SH-SY5Y (cell line): ENCODE measurements around the gene AK4.

Experiments
- GATA2 ChIP-seq: IDR thresholded peaks from 2 replicates; pipeline ENCODE4 v1.6.1; 2011; ENCODE audit warnings: mild to moderate bottlenecking, low read depth, low read length
- GATA3 ChIP-seq: IDR thresholded peaks from 2 replicates; pipeline ENCODE4 v1.6.1; 2011; ENCODE audit warnings: low read depth, mild to moderate bottlenecking, low read length, moderate library complexity

AK4 gene

DNA sequence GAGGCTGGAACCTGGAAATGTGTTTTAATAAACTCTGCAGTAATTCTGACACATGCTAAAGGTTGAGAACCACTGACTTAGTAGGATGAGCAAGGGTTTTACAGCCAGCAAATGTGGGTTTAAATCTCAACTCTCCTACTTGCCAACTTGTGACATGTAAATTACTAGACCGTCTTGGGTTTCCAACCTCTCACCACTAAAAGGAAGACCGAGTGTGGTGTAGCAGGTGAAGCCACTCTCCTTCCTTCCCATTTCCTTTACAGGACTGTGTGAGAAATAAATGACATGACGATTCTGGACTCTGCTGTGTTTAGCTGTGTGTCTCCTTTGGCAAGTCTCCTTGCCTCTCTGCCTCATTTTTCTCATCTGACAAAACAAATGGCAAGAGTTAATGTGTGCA is 111.8 kb downstream of the AK4 start:
- TF ChIP-seq GATA2 (no peak), GATA3 (no peak)

DNA sequence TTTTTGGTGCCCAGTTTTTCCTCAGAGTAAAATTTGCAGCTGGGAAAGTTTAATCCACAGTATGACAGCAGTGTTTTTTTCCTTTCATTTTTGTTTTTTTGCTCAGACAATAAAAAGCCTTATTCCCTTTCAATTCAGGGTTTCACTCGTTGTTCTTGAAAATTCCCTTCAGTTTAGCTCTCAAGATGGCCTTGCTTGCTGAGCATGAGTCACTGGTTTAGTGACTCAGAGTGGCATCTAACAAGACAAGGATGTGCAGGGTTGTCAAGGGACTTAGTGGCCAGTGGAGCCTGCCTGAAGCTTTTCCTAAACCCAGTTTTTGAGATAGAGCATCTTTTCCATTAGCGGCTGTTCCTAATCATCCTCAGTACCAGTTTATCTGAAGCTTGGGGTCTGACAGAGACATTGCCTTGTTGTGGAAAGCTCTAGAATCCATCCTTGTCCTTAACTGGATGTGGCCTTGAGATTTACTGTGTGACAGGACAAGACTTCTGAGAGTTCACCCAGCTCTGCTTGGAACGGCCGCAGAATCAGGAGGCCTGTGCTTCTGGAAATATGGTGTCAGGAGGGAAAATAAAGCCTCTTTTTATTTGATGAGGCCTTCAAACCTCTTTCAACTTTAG is 113.0 kb downstream of the AK4 start:
- TF ChIP-seq GATA2 (no peak), GATA3 (no peak)

DNA sequence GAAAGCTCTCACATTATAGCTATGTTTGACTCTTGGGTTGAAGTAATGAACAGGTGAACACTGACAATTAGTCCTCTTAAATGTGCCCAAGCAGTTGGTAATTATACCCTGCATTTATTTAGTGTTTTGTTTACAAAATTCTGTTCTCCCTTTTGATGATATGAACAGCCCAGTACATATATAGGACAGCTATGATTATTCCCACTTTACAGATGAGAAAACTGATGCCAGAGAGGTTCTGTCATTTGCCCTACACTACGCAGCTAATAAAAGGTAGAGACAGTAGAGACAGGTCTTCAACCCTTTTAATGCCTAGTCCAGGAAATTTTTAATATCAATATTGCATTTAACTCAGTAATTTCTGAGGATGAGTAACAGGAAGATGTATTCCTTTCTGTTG is 115.3 kb downstream of the AK4 start:
- no peak for TF ChIP-seq GATA3
- no peak for TF ChIP-seq GATA2

DNA sequence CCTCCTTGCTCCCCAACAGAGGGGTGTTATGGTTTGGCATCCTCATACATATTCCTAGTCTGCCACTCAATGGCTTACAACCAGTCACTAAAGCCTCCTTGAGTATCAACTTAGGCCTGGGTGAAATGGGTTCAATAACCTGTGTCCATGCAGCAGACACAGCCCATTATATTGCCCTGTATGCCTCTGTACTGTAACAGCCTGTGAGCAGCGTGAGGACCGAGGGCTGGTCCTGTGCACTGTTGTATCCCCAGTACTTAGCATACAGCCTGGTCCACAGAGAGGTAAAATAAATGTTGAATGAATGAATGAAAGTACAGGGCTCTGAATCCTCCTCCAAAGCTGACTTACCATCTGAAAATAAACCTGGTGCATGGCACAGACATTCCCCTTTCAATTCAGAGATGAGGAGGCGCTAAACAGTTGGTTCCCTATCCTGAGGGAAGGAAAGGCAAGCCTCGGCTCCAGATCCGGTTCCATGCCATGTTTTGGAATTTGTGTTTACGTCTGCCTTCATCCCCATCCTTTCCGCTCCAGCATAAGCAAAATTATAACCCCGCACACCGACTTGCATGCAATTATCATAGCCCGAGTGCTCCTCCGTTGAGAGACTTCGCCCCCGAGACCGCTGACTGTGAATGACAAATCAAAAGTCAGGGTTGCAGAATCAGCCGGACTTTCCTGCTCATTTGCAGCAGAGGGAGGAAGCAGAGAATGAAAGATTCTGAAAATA is 116.4 kb downstream of the AK4 start:
- no peak for TF ChIP-seq GATA2
- TF ChIP-seq GATA3 = no peak

DNA sequence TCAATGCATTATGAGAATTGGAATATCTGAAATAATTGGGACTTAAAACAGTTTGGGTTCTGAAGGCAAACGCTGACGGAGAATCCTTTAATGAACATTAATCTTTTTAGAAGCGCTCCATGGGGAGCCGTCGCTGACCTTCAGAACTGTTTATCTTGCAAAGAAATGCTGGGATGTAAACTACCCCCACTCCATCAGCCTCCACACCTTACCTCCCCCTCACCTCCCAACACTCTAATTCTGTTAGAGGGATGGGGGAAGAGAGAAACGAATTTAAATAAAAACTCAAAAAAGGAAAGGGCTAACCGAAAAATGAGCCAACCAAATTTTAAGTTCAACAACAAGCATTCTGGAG is 117.3 kb downstream of the AK4 start:
- TF ChIP-seq GATA2 (no peak), GATA3 (no peak)

DNA sequence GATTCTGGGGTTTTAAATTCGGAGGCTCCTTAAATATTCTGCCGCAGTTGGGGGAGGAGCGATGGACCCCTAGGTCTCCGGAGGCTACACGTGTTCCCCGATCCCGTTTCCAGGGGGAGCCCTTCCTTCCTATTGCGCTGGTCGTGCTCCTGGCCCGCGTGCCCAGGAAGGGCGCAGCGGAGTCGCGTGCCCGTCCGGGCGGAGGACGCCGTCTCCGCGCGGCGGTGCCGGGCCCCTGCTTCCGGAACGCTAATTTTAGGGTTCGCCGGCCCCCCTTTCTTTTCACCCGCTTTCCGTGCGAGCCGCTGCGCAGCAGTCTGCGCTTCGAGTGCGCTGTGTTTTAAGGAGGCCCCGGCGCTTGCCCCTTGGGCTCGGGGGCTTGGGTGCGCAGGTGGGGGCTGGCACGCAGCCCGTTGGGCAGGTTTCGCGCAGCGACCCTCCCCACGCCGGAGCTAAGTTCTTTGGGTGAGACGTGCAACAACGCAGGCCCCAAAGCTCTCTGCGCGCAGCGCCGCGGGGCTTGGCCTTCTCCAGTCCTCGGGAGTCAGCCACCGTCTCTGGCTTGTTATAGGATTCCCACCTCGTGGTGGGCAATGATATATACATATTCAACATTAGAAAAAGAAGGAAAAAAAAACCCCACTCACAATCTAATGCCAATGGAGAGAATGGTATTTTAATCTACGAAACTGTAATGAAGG is 117.8 kb downstream of the AK4 start:
- TF ChIP-seq GATA2 (no peak), GATA3 (no peak)

DNA sequence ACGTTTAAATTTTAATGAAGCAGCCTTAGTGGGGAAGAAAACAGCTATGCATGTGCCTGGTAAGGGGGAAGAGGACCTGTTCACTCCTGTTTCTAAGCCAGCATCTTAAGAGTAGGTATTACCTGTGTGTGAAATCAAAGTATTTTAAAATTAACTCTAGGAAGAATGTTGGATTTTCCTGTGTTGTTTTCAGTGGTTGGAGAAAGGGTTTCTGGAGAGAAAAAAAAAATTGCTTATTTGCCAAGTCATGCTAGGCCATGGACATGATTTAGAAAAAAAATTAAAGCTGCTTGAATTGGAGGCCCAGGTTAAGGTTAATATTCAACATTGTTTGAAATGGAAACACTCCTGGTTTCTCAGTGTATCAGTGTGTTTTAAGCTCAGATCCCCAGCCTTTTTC is 118.5 kb downstream of the AK4 start:
- TF ChIP-seq GATA3 (no peak), GATA2 (no peak)

DNA sequence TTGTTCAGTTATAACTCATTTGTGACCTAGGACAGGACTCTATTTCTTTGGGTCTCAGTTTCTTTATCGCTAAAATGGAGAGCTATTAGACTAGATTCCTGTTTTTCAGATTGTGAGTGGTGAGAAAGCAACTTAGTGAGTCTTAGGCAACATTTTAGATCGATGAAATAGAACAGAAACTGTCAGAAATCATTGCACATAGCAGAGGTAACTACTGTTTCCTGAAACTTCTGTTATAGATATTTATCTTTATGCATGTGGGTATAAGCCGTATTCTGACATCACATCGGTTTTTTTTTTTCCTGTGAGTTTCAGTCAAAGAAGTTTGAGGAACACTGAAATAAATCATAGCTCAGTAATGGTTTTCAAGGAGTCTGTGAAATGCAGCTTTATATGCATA is 119.3 kb downstream of the AK4 start:
- no peak for TF ChIP-seq GATA3
- TF ChIP-seq GATA2 = no peak

DNA sequence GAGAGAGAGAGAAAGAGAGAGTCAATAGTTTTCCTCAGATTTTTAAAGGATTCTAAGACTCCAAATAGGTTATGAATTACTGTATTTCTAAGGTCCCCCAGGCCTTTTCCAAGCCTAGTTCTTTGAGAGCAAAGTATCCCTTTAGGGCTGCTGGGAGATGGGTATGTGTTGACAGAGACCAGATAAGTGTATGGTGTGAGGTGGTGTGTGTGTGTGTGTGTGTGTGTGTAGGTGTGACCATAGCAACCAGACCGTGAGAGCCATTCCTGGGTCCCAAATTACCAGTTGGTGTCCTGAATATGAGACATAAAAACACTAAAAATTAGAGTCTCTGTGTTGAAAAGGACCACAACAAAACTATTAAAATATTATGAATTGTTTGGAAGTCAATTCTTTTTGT is 119.7 kb downstream of the AK4 start:
- TF ChIP-seq GATA2 (no peak), GATA3 (no peak)

DNA sequence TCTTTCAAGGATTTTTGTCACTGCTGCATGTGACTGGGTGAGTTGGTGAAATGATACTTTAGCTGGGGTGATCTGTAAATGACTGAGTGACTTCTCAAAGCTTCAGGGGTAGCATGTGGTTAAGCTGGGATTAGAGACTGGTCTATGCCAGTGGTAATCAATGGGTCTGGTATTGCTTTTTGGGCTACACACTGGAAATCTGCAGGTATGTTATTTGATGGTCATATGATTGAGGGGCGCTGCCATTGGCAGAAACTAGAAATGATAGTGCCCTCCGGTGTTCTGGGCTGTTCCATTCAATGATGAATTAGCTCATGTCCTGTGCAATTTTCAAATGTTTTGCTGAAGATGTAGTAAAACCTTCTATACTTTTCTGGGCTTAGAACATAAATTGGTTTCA is 121.6 kb downstream of the AK4 start:
- TF ChIP-seq GATA2 = no peak
- no peak for TF ChIP-seq GATA3

DNA sequence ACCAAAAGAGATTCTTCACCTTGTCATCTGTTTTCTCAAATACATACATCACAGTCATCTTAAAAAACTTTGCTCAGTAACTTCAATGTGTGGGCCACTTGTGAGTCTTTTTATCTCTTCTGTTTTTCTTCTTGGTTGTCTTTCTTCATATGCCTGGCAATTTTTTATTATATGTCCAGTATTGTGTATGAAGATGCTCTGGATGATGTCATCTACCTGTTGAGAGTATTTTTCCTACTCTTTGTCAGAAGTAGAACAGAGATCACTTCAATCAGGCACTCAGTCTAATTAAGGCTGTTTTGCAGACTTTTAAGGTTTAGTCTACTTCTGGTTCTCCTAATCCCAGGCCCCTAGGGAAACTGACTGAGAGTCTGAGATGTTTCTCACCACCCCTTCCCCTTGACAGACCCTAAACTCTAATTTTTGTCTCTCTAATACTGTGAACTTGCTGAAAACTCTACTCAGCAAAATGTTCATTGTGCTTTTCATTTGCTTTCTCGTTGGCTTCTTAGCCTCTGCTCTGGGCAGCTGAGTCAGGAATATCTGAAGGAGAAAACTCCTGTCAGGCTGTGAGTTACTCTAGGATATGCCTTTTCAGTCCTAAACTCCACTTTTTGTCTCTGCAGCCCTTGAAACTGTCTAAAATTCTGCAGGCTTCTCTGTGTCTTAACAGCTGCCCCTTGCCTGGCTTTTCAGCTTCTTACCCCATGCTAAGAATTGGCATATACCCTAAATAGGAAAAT is 128.4 kb downstream of the AK4 start:
- TF ChIP-seq GATA3 (no peak), GATA2 (no peak)

DNA sequence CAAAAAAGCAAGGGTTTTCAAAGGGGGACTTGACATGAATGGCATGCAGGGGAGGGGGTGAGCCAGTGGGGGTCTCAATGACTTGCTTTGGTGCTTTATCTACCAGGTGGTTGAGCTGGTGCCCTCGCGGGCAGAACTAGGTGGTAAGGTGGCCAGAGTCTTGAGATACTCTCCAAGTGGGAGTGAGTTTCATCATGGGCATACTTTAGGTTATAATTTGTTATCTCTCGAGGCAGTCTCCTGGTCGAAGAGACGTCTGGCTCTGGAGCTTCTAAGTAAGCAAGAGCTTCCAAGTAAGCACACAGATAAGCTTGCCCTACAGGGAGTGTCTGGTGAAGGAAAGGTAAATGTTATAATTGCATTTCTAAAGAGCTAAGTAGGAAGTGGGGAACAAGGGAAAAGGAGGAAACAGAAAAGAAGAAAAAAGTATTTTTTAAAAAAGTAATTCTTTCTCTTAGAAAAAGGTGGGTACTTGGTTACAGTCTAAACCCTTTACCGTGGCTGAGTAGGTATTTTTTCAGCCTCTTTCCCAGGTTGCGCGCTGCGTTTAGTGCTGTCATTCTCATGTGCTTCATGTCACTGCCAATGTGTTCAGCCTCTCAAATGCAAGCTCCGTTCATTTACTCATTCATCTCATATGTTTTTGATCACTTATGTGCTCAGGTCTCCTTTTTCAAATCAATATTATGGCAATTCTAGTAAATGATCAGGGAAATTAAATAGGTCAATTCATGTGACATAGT is 129.8 kb downstream of the AK4 start:
- TF ChIP-seq GATA3 (no peak), GATA2 (no peak)

DNA sequence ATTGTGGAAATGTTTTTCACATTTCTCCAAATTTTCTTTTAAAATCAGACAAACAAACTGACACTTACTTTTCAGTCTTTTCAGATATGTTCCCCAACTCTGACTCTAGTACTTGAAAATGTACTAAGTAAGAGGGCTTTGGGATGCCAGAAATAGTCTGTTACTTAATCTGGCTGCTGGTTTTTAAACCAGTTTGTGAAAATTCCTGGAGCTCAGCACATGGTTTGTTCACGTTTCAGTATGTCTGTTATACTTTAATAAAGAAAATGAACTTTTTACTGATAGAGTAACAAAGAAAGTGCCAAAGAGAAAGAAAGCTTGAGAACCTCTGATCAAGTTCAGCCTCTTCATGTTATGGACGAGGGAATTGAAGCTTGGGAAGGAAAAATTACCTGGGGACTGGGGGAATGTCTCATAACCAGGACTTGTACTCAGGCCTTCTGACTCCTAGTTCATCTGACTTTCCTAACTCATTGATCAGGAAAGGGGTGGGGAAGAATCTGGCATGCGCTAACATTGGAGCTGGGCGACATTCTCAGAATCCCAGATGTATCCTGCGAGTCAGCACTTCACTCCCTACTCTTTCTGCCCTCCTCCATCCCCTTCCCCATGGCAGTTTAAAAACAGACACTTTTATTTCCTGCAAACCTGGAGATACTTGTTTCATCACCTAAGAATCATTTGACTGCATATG is 130.5 kb downstream of the AK4 start:
- TF ChIP-seq GATA2 = no peak
- TF ChIP-seq GATA3 = no peak
